A549 (cell line): ENCODE results near the gene TM4SF18. TPM values are rescaled to one million over a fixed set of nuclear protein-coding genes. Genes with fewer than 3 reads are reported as not detected.

ENCODE experiments used
- ATAC-seq, 2 experiments: fragments of 200-7000 bp in 1 of 2; fragments of >200 bp in 1 of 2; cut with Nextera tagmentation in 1 of 2; cut with Tn5 transposase in 1 of 2; 3 replicates each; pipeline versions ENCODE4 v1.8.0 to v1.9.1; 2018 to 2020; ENCODE audit warnings: mild to moderate bottlenecking in 1 of 2, moderate library complexity in 1 of 2
- CTCF ChIA-PET: fragments of 300-600 bp; sonication (Branson Sonifier 250); formaldehyde crosslinking; extraction: SDS; loops from one replicate; lab custom pipeline; 2021; ENCODE audit warnings: antibody characterized with exemption, inconsistent platforms; lab: Yijun Ruan, JAX
- POLR2A ChIA-PET: fragments of 350-600 bp; formaldehyde crosslinking; extraction: SDS; loops from one replicate; lab custom pipeline; 2021; ENCODE audit warnings: antibody characterized with exemption, inconsistent platforms; lab: Yijun Ruan, JAX
- DNase-seq, 2 experiments: peaks; one replicate each; pipeline versions ENCODE4 v3.0.0 to v3.0.0-alpha.2; 2011 to 2016; ENCODE audit warnings: low read depth in 1 of 2, low spot score in 1 of 2
- FAIRE-seq: peaks from 2 replicates; lab custom pipeline; 2011; peaks lifted over from hg19 to GRCh38; lab: Jason Lieb, UNC
- H3K27ac ChIP-seq, 2 experiments: fragments of >200 bp; sonication (Bioruptor Twin); formaldehyde crosslinking; 3 replicates each; pipeline ENCODE4 v1.5.1; 2016 to 2017
- H3K4me1 ChIP-seq: fragments of >200 bp; sonication (Bioruptor Twin); formaldehyde crosslinking; 3 replicates; pipeline ENCODE4 v1.6.1; 2016
- H3K4me2 ChIP-seq: fragments of >200 bp; sonication (Bioruptor Twin); formaldehyde crosslinking; 3 replicates; pipeline ENCODE4 v1.6.1; 2016
- H3K4me3 ChIP-seq: fragments of >200 bp; sonication (Bioruptor Twin); formaldehyde crosslinking; 3 replicates; pipeline ENCODE4 v1.5.1; 2016
- H3K9me3 ChIP-seq: fragments of >200 bp; sonication (Bioruptor Twin); formaldehyde crosslinking; 3 replicates; pipeline ENCODE4 v1.6.1; 2016
- CBX2 ChIP-seq: fragments of 200-600 bp; sonication (generic); IDR thresholded peaks from 2 replicates; pipeline ENCODE4 v1.6.1; 2016; ENCODE audit warnings: low read depth, mild to moderate bottlenecking, borderline replicate concordance
- CHD2 ChIP-seq: fragments of 150-350 bp; IDR thresholded peaks from 2 replicates; pipeline ENCODE4 v1.6.1; 2014; ENCODE audit warnings: low read length; ENCODE audit not compliant: partially characterized antibody
- CTCF ChIP-seq: fragments of >200 bp; sonication (Bioruptor Twin); formaldehyde crosslinking; IDR thresholded peaks from 3 replicates; pipeline ENCODE4 v1.5.1; 2016
- EHMT2 ChIP-seq: fragments of 200-600 bp; sonication (generic); IDR thresholded peaks from 2 replicates; pipeline ENCODE4 v1.6.1; 2016; ENCODE audit warnings: antibody characterized with exemption, low read depth, mild to moderate bottlenecking, moderate library complexity
- FOSB ChIP-seq: fragments of 250-450 bp; sonication (Bioruptor Pico); IDR thresholded peaks from 2 replicates; pipeline ENCODE4 v1.5.0; 2020; ENCODE audit warnings: mild to moderate bottlenecking, moderate library complexity
- FOSL2 ChIP-seq, 2 experiments: fragments of 450-650 bp in 1 of 2; fragments of >200 bp in 1 of 2; sonication (Bioruptor Twin) in 1 of 2; formaldehyde crosslinking; IDR thresholded peaks; 2 replicates each; pipeline versions ENCODE4 v1.5.0 to v1.6.1; 2016 to 2020; ENCODE audit warnings: mild to moderate bottlenecking in 1 of 2, moderate library complexity in 1 of 2
- FOXS1 ChIP-seq: fragments of 250-450 bp; sonication (Bioruptor Pico); IDR thresholded peaks from 2 replicates; pipeline ENCODE4 v1.5.0; 2020; ENCODE audit warnings: mild to moderate bottlenecking, moderate library complexity
- GATA3 ChIP-seq: IDR thresholded peaks from 2 replicates; pipeline ENCODE4 v1.6.1; 2012; ENCODE audit warnings: borderline replicate concordance
- HEYL ChIP-seq: fragments of 250-450 bp; sonication (Bioruptor Pico); IDR thresholded peaks from 2 replicates; pipeline ENCODE4 v1.8.0; 2021; ENCODE audit warnings: mild to moderate bottlenecking, moderate library complexity
- HMGXB4 ChIP-seq: fragments of 250-450 bp; sonication (Bioruptor Pico); IDR thresholded peaks from 2 replicates; pipeline ENCODE4 v1.5.0; 2021; ENCODE audit warnings: mild to moderate bottlenecking, moderate library complexity, borderline replicate concordance
- HOXA7 ChIP-seq: fragments of 250-450 bp; sonication (Bioruptor Pico); IDR thresholded peaks from 2 replicates; pipeline ENCODE4 v1.5.0; 2020; ENCODE audit warnings: mild to moderate bottlenecking, moderate library complexity
- HOXB13 ChIP-seq: fragments of 250-450 bp; sonication (Bioruptor Pico); IDR thresholded peaks from 2 replicates; pipeline ENCODE4 v1.5.0; 2020; ENCODE audit warnings: low read depth, mild to moderate bottlenecking, moderate library complexity
- HOXB5 ChIP-seq: fragments of 250-450 bp; sonication (Bioruptor Pico); IDR thresholded peaks from 2 replicates; pipeline ENCODE4 v1.5.0; 2020; ENCODE audit warnings: mild to moderate bottlenecking, moderate library complexity
- MAFK ChIP-seq: fragments of 450-650 bp; IDR thresholded peaks from 2 replicates; pipeline ENCODE4 v1.6.1; 2014; ENCODE audit not compliant: partially characterized antibody
- MYC ChIP-seq: IDR thresholded peaks from 2 replicates; pipeline ENCODE4 v1.6.1; 2012; ENCODE audit warnings: mild to moderate bottlenecking, inconsistent platforms, low read length, improper control_type of control experiment, borderline replicate concordance
- NFE2L2 ChIP-seq: fragments of 150-350 bp; conservative IDR thresholded peaks from 2 replicates; pipeline ENCODE4 v1.6.1; 2014; ENCODE audit warnings: low read length
- PHF8 ChIP-seq: fragments of 200-600 bp; sonication (generic); IDR thresholded peaks from 2 replicates; pipeline ENCODE4 v1.6.1; 2016; ENCODE audit warnings: low read depth, mild to moderate bottlenecking, antibody characterized with exemption, moderate library complexity, borderline replicate concordance
- POLR2AphosphoS2 ChIP-seq: conservative IDR thresholded peaks from 2 replicates; pipeline ENCODE4 v1.6.1; 2012; ENCODE audit warnings: low read length, improper control_type of control experiment, inconsistent platforms
- RARB ChIP-seq: fragments of 250-450 bp; sonication (Bioruptor Pico); IDR thresholded peaks from 2 replicates; pipeline ENCODE4 v1.8.0; 2021; ENCODE audit warnings: mild to moderate bottlenecking, moderate library complexity
- REST ChIP-seq: fragments of 200-600 bp; sonication (generic); IDR thresholded peaks from 2 replicates; pipeline ENCODE4 v1.6.1; 2016; ENCODE audit warnings: antibody characterized with exemption, mild to moderate bottlenecking, moderate library complexity
- SMC3 ChIP-seq: fragments of >200 bp; sonication (Bioruptor Twin); formaldehyde crosslinking; IDR thresholded peaks from 3 replicates; pipeline ENCODE4 v1.6.1; 2018; ENCODE audit warnings: inconsistent platforms
- TFCP2L1 ChIP-seq: fragments of 250-450 bp; sonication (Bioruptor Pico); IDR thresholded peaks from 2 replicates; pipeline ENCODE4 v1.5.0; 2021; ENCODE audit warnings: mild to moderate bottlenecking
- TP53 ChIP-seq: fragments of 250-450 bp; sonication (Bioruptor Pico); IDR thresholded peaks from 2 replicates; pipeline ENCODE4 v1.5.0; 2021; ENCODE audit warnings: mild to moderate bottlenecking, moderate library complexity
- USF2 ChIP-seq: fragments of 450-650 bp; IDR thresholded peaks from 2 replicates; pipeline ENCODE4 v1.6.1; 2014; ENCODE audit warnings: antibody characterized with exemption
- ZC3H11A ChIP-seq: fragments of 450-650 bp; IDR thresholded peaks from 2 replicates; pipeline ENCODE4 v1.6.1; 2014; ENCODE audit warnings: antibody characterized with exemption, mild to moderate bottlenecking
- ZFP36 ChIP-seq: fragments of 450-650 bp; IDR thresholded peaks from 2 replicates; pipeline ENCODE4 v1.6.1; 2014; ENCODE audit warnings: borderline replicate concordance; ENCODE audit not compliant: partially characterized antibody
- WGBS: methylation state at CpG from one replicate; pipeline ENCODE4 v1.1.6; 2017; ENCODE audit errors: missing lambda C conversion rate; 5-methylcytosine and 5-hydroxymethylcytosine counted together
- polyA plus RNA-seq, 4 experiments: library from polyadenylated mRNA; depleted of rRNA in 3 of 4; stranded (reverse); fragments of >200 nt; fragmentation: RNase III in 1 of 4; extraction: RNeasy Plus Mini Kit Qiagen cat#74134 plus additional on column Dnase treatment in 1 of 4; gene quantifications; 2 replicates in 3 of 4; 3 replicates in 1 of 4; pipeline ENCODE4 v1.2.3, GENCODE V29; 2011 to 2017

Gene TM4SF18
- polyA plus RNA-seq, 2 of the 4 experiments (the other 2 are of a cell fraction), result 51.3 to 99.8 TPM

GRCh38 chr3:149375501-149376196 is 42.2 kb upstream of the TM4SF18 start:
- under 1% methylated on average over 4 of the region's 4 CpGs for WGBS
- ChIA-PET POLR2A (interaction anchor here (0.6 to 0.9 kb wide), 2 partner anchors 9 to 78 kb away, joined by 4 to 5 read pairs; no protein-coding TSS in a partner anchor), CTCF (interaction anchor here (3.4 to 5.8 kb wide), 2 partner anchors 11 to 104 kb away, joined by 11 to 23 read pairs; no protein-coding TSS in a partner anchor)
- TF ChIP-seq HOXB13 (no peak), CHD2 (no peak), EHMT2 (no peak), GATA3 (no peak), HEYL (peak; percentile 63; the same call in 1 of the 2 replicates), HOXB5 (peak; percentile 5; the same call in 1 of the 2 replicates), ZC3H11A (no peak), MYC (no peak), MAFK (no peak), FOSL2 (IDR thresholded peaks at IDR 0.05) (no peak), FOSL2 (CRISPR knock-in tag; IDR thresholded peaks at IDR 0.05) (peak; percentile 43), RARB (CRISPR knock-in tag) (peak; percentile 42), HOXA7 (0 out of 2 replicates have a peak, but pooled peaks have one; percentile 28), SMC3 (no peak), TFCP2L1 (CRISPR knock-in tag) (peak; percentile 10; the same call in 1 of the 2 replicates), HMGXB4 (peak; percentile 90; the same call in 1 of the 2 replicates), NFE2L2 (no peak), CTCF (no peak), FOSB (CRISPR knock-in tag) (peak; percentile 92), FOXS1 (CRISPR knock-in tag) (no peak), CBX2 (no peak), PHF8 (no peak), REST (peak; percentile 39; the same call in 1 of the 2 replicates), TP53 (peak; percentile 35; the same call in 1 of the 2 replicates), POLR2AphosphoS2 (peak; percentile 93; the same call in 1 of the 2 replicates), ZFP36 (no peak), USF2 (no peak)
- peak in 1 of 2 experiments; percentile 71 for DNase-seq
- H3K27ac ChIP-seq, result peak overlapping the region; percentile 88 to 92
- ATAC-seq, result peak in 1 of 2 experiments; percentile 5; a peak in 3 of 6 replicates
- no peaks in the 10 kb centered on the region for H3K9me3 ChIP-seq
- peaks cover 59% of the 10 kb centered on the region for H3K4me1 ChIP-seq
- H3K4me3 ChIP-seq, result peak overlapping the region; percentile 58
- FAIRE-seq, result no peak
- H3K4me2 ChIP-seq, result peak overlapping the region; percentile 91
